Right lobe of liver (tissue), 4 donors: ENCODE results near the gene CMC1.

Experiments
- POLR2A ChIP-seq: fragments of 450-650 bp; IDR thresholded peaks from one replicate; pipeline ENCODE4 v1.6.1; 2017; ENCODE audit warnings: antibody characterized with exemption, mild to moderate bottlenecking
- TF ChIP-seq, protein P1 (sequence below), 4 donors: fragments of 200-600 bp in 3 of 4; fragments of 450-650 bp in 1 of 4; IDR thresholded peaks; one replicate each; pipeline versions ENCODE4 v1.5.1 to v1.8.0; 2016 to 2022; ENCODE audit warnings: antibody characterized with exemption in 4 of 4, mild to moderate bottlenecking in 2 of 4
- donor health status: DM: no; HTN: no; CAD: no.
- donor health status: DM: no; HTN: no; CAD: no.
- donor health status: DM: no; HTN: yes; CAD: no.

GRCh38 chr3:28348265-28348628 is 106.8 kb downstream of the CMC1 start:
- TF ChIP-seq, protein P1, sequence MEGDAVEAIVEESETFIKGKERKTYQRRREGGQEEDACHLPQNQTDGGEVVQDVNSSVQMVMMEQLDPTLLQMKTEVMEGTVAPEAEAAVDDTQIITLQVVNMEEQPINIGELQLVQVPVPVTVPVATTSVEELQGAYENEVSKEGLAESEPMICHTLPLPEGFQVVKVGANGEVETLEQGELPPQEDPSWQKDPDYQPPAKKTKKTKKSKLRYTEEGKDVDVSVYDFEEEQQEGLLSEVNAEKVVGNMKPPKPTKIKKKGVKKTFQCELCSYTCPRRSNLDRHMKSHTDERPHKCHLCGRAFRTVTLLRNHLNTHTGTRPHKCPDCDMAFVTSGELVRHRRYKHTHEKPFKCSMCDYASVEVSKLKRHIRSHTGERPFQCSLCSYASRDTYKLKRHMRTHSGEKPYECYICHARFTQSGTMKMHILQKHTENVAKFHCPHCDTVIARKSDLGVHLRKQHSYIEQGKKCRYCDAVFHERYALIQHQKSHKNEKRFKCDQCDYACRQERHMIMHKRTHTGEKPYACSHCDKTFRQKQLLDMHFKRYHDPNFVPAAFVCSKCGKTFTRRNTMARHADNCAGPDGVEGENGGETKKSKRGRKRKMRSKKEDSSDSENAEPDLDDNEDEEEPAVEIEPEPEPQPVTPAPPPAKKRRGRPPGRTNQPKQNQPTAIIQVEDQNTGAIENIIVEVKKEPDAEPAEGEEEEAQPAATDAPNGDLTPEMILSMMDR (IDR thresholded peaks at IDR 0.05), result no peak
- no peak for TF ChIP-seq POLR2A
